Measurements from ENCODE around the gene ERVW-1. TPM values are rescaled to one million over a fixed set of nuclear protein-coding genes. Genes with fewer than 3 reads are reported as not detected.
"Not testable (repeated sequence)": the region's sequence is repeated elsewhere in the genome, so short reads cannot be mapped to it uniquely, and the experiment has no call there.

The ERVW-1 gene
- total RNA-seq, 1 donor from 2014 or later = not detected

GRCh38 chr7:92478711-92479110 is 965 bp upstream of the ERVW-1 start:
- no peaks in the 10 kb centered on the region for H3K36me3 Mint-ChIP-seq (ENCODE audit: low read depth, unreplicated experiment)
- TF ChIP-seq CTCF (IDR thresholded peaks at IDR 0.05; ENCODE audit: unreplicated experiment) = no peak
- no peaks in the 10 kb centered on the region for H3K9me3 Mint-ChIP-seq (ENCODE audit: unreplicated experiment)
- peaks cover 1% of the 10 kb centered on the region for H3K27me3 Mint-ChIP-seq (ENCODE audit: unreplicated experiment)
- no peaks in the 10 kb centered on the region for H3K4me1 Mint-ChIP-seq (ENCODE audit: unreplicated experiment)
- no peak for DNase-seq (ENCODE audit: low spot score)
- H3K27ac Mint-ChIP-seq (ENCODE audit: unreplicated experiment) = no peak overlapping the region
- no peak overlapping the region for H3K4me3 Mint-ChIP-seq (ENCODE audit: unreplicated experiment)

- H3K9me3 Mint-ChIP-seq (ENCODE audit: unreplicated experiment) = no peaks in the 10 kb centered on the region
- TF ChIP-seq CTCF (IDR thresholded peaks at IDR 0.05; ENCODE audit: unreplicated experiment) = no peak
- H3K4me1 Mint-ChIP-seq (ENCODE audit: unreplicated experiment) = no peaks in the 10 kb centered on the region
- no peak for DNase-seq (ENCODE audit: low spot score)
- H3K27me3 Mint-ChIP-seq (ENCODE audit: unreplicated experiment) = peaks cover 1% of the 10 kb centered on the region
- no peak overlapping the region for H3K4me3 Mint-ChIP-seq (ENCODE audit: unreplicated experiment)
- H3K36me3 Mint-ChIP-seq (ENCODE audit: low read depth, unreplicated experiment) = no peaks in the 10 kb centered on the region
- H3K27ac Mint-ChIP-seq (ENCODE audit: unreplicated experiment) = no peak overlapping the region
These were observed 349 bp upstream of the ERVW-1 start for GRCh38 chr7:92478095-92478494.

GRCh38 chr7:92475851-92476590 is 1.7 kb downstream of the ERVW-1 start:
- not testable (repeated sequence) for H3K9me3 Mint-ChIP-seq (ENCODE audit: unreplicated experiment); H3K4me3 Mint-ChIP-seq (ENCODE audit: unreplicated experiment); H3K36me3 Mint-ChIP-seq (ENCODE audit: low read depth, unreplicated experiment); H3K4me1 Mint-ChIP-seq (ENCODE audit: unreplicated experiment); H3K27ac Mint-ChIP-seq (ENCODE audit: unreplicated experiment); H3K27me3 Mint-ChIP-seq (ENCODE audit: unreplicated experiment); DNase-seq (ENCODE audit: low spot score)

- H3K9me3 Mint-ChIP-seq (ENCODE audit: unreplicated experiment); H3K36me3 Mint-ChIP-seq (ENCODE audit: low read depth, unreplicated experiment); H3K4me3 Mint-ChIP-seq (ENCODE audit: unreplicated experiment); H3K27me3 Mint-ChIP-seq (ENCODE audit: unreplicated experiment); H3K27ac Mint-ChIP-seq (ENCODE audit: unreplicated experiment); H3K4me1 Mint-ChIP-seq (ENCODE audit: unreplicated experiment); DNase-seq (ENCODE audit: low spot score): not testable (repeated sequence)
These were observed 2.4 kb downstream of the ERVW-1 start for GRCh38 chr7:92475261-92475770.

- H3K4me1 Mint-ChIP-seq (ENCODE audit: unreplicated experiment); DNase-seq (ENCODE audit: low spot score); H3K27ac Mint-ChIP-seq (ENCODE audit: unreplicated experiment); H3K27me3 Mint-ChIP-seq (ENCODE audit: unreplicated experiment); H3K4me3 Mint-ChIP-seq (ENCODE audit: unreplicated experiment); H3K9me3 Mint-ChIP-seq (ENCODE audit: unreplicated experiment): not testable (repeated sequence)
- peaks cover 14% of the 10 kb centered on the region for H3K36me3 Mint-ChIP-seq (ENCODE audit: low read depth, unreplicated experiment)
These were observed 3.8 kb downstream of the ERVW-1 start for GRCh38 chr7:92473989-92474388.

- H3K4me3 Mint-ChIP-seq (ENCODE audit: unreplicated experiment); H3K27me3 Mint-ChIP-seq (ENCODE audit: unreplicated experiment); DNase-seq (ENCODE audit: low spot score); H3K4me1 Mint-ChIP-seq (ENCODE audit: unreplicated experiment); H3K27ac Mint-ChIP-seq (ENCODE audit: unreplicated experiment): not testable (repeated sequence)
- peaks cover 24% of the 10 kb centered on the region for H3K36me3 Mint-ChIP-seq (ENCODE audit: low read depth, unreplicated experiment)
- peaks cover 10% of the 10 kb centered on the region for H3K9me3 Mint-ChIP-seq (ENCODE audit: unreplicated experiment)
These were observed 9.2 kb downstream of the ERVW-1 start for GRCh38 chr7:92468589-92468988.

- no peak for DNase-seq (ENCODE audit: low spot score)
- Mint-ChIP-seq H3K36me3 (ENCODE audit: low read depth, unreplicated experiment) (peaks cover 24% of the 10 kb centered on the region), H3K27ac (ENCODE audit: unreplicated experiment) (no peak overlapping the region), H3K4me1 (ENCODE audit: unreplicated experiment) (no peaks in the 10 kb centered on the region), H3K27me3 (ENCODE audit: unreplicated experiment) (no peaks in the 10 kb centered on the region), H3K9me3 (ENCODE audit: unreplicated experiment) (peaks cover 10% of the 10 kb centered on the region), H3K4me3 (ENCODE audit: unreplicated experiment) (no peak overlapping the region)
- TF ChIP-seq CTCF (IDR thresholded peaks at IDR 0.05; ENCODE audit: unreplicated experiment) = no peak
These were observed 11.1 kb downstream of the ERVW-1 start for GRCh38 chr7:92466682-92467081.

Data from endothelial cell (in vitro differentiated cells).